A549 (cell line): ENCODE data around the gene TPSB2. TPM values are rescaled to one million over a fixed set of nuclear protein-coding genes. Genes with fewer than 3 reads are reported as not detected.
A peak's percentile ranks its signal among the peaks of the same experiment; 100 is the strongest.

Source experiments
- ATAC-seq, 2 experiments: fragments of 200-7000 bp in 1 of 2; fragments of >200 bp in 1 of 2; cut with Nextera tagmentation in 1 of 2; cut with Tn5 transposase in 1 of 2; 3 replicates each; pipeline versions ENCODE4 v1.8.0 to v1.9.1; 2018 to 2020; ENCODE audit warnings: mild to moderate bottlenecking in 1 of 2, moderate library complexity in 1 of 2
- CTCF ChIA-PET: fragments of 300-600 bp; sonication (Branson Sonifier 250); formaldehyde crosslinking; extraction: SDS; loops from one replicate; lab custom pipeline; 2021; ENCODE audit warnings: antibody characterized with exemption, inconsistent platforms; lab: Yijun Ruan, JAX
- POLR2A ChIA-PET: fragments of 350-600 bp; formaldehyde crosslinking; extraction: SDS; loops from one replicate; lab custom pipeline; 2021; ENCODE audit warnings: antibody characterized with exemption, inconsistent platforms; lab: Yijun Ruan, JAX
- DNase-seq, 2 experiments: peaks; one replicate each; pipeline versions ENCODE4 v3.0.0 to v3.0.0-alpha.2; 2011 to 2016; ENCODE audit warnings: low read depth in 1 of 2, low spot score in 1 of 2
- FAIRE-seq: peaks from 2 replicates; lab custom pipeline; 2011; peaks lifted over from hg19 to GRCh38; lab: Jason Lieb, UNC
- H3K27ac ChIP-seq, 2 experiments: fragments of >200 bp; sonication (Bioruptor Twin); formaldehyde crosslinking; 3 replicates each; pipeline ENCODE4 v1.5.1; 2016 to 2017
- H3K4me1 ChIP-seq: fragments of >200 bp; sonication (Bioruptor Twin); formaldehyde crosslinking; 3 replicates; pipeline ENCODE4 v1.6.1; 2016
- H3K4me2 ChIP-seq: fragments of >200 bp; sonication (Bioruptor Twin); formaldehyde crosslinking; 3 replicates; pipeline ENCODE4 v1.6.1; 2016
- H3K4me3 ChIP-seq: fragments of >200 bp; sonication (Bioruptor Twin); formaldehyde crosslinking; 3 replicates; pipeline ENCODE4 v1.5.1; 2016
- H3K9me3 ChIP-seq: fragments of >200 bp; sonication (Bioruptor Twin); formaldehyde crosslinking; 3 replicates; pipeline ENCODE4 v1.6.1; 2016
- ATOH8 ChIP-seq: fragments of 250-450 bp; sonication (Bioruptor Pico); IDR thresholded peaks from 2 replicates; pipeline ENCODE4 v1.5.0; 2020; ENCODE audit warnings: low read depth, mild to moderate bottlenecking, moderate library complexity
- CBX8 ChIP-seq: fragments of 200-600 bp; sonication (generic); IDR thresholded peaks from 2 replicates; pipeline ENCODE4 v1.6.1; 2016
- CHD4 ChIP-seq: fragments of 200-600 bp; sonication (generic); IDR thresholded peaks from 2 replicates; pipeline ENCODE4 v1.6.1; 2016; ENCODE audit warnings: antibody characterized with exemption, mild to moderate bottlenecking, borderline replicate concordance
- E2F6 ChIP-seq: IDR thresholded peaks from 2 replicates; pipeline ENCODE4 v1.6.1; 2012; ENCODE audit warnings: low read depth, borderline replicate concordance
- EHF ChIP-seq: fragments of 250-450 bp; sonication (Bioruptor Pico); IDR thresholded peaks from 2 replicates; pipeline ENCODE4 v1.5.0; 2020; ENCODE audit warnings: mild to moderate bottlenecking
- EP300 ChIP-seq, 2 experiments: fragments of >200 bp; sonication (Bioruptor Twin); formaldehyde crosslinking; IDR thresholded peaks; 2 replicates in 1 of 2; 3 replicates in 1 of 2; pipeline ENCODE4 v1.6.1; 2016 to 2017
- ESRRA ChIP-seq: fragments of 150-350 bp; IDR thresholded peaks from 2 replicates; pipeline ENCODE4 v1.6.1; 2014; ENCODE audit warnings: mild to moderate bottlenecking, low read length, borderline replicate concordance
- FOSB ChIP-seq: fragments of 250-450 bp; sonication (Bioruptor Pico); IDR thresholded peaks from 2 replicates; pipeline ENCODE4 v1.5.0; 2020; ENCODE audit warnings: mild to moderate bottlenecking, moderate library complexity
- GATA3 ChIP-seq: IDR thresholded peaks from 2 replicates; pipeline ENCODE4 v1.6.1; 2012; ENCODE audit warnings: borderline replicate concordance
- HDAC2 ChIP-seq: fragments of 200-600 bp; sonication (generic); IDR thresholded peaks from 2 replicates; pipeline ENCODE4 v1.6.1; 2016
- HEYL ChIP-seq: fragments of 250-450 bp; sonication (Bioruptor Pico); IDR thresholded peaks from 2 replicates; pipeline ENCODE4 v1.8.0; 2021; ENCODE audit warnings: mild to moderate bottlenecking, moderate library complexity
- HOXA7 ChIP-seq: fragments of 250-450 bp; sonication (Bioruptor Pico); IDR thresholded peaks from 2 replicates; pipeline ENCODE4 v1.5.0; 2020; ENCODE audit warnings: mild to moderate bottlenecking, moderate library complexity
- HOXB13 ChIP-seq: fragments of 250-450 bp; sonication (Bioruptor Pico); IDR thresholded peaks from 2 replicates; pipeline ENCODE4 v1.5.0; 2020; ENCODE audit warnings: low read depth, mild to moderate bottlenecking, moderate library complexity
- KDM1A ChIP-seq: fragments of 200-600 bp; sonication (generic); IDR thresholded peaks from 2 replicates; pipeline ENCODE4 v1.6.1; 2016; ENCODE audit warnings: low read depth, mild to moderate bottlenecking
- PHF8 ChIP-seq: fragments of 200-600 bp; sonication (generic); IDR thresholded peaks from 2 replicates; pipeline ENCODE4 v1.6.1; 2016; ENCODE audit warnings: low read depth, mild to moderate bottlenecking, antibody characterized with exemption, moderate library complexity, borderline replicate concordance
- POLR2A ChIP-seq: IDR thresholded peaks from 2 replicates; pipeline ENCODE4 v1.6.1; 2012; ENCODE audit warnings: mild to moderate bottlenecking, low read length
- RARB ChIP-seq: fragments of 250-450 bp; sonication (Bioruptor Pico); IDR thresholded peaks from 2 replicates; pipeline ENCODE4 v1.8.0; 2021; ENCODE audit warnings: mild to moderate bottlenecking, moderate library complexity
- RCOR1 ChIP-seq: fragments of 150-350 bp; IDR thresholded peaks from 2 replicates; pipeline ENCODE4 v1.6.1; 2014; ENCODE audit warnings: antibody characterized with exemption, low read length, low read depth
- RFX5 ChIP-seq: fragments of 450-650 bp; IDR thresholded peaks from 2 replicates; pipeline ENCODE4 v1.7.1; 2014; ENCODE audit warnings: antibody characterized with exemption, mild to moderate bottlenecking, moderate library complexity
- TP53 ChIP-seq: fragments of 250-450 bp; sonication (Bioruptor Pico); IDR thresholded peaks from 2 replicates; pipeline ENCODE4 v1.5.0; 2021; ENCODE audit warnings: mild to moderate bottlenecking, moderate library complexity
- WGBS: methylation state at CpG from one replicate; pipeline ENCODE4 v1.1.6; 2017; ENCODE audit errors: missing lambda C conversion rate; 5-methylcytosine and 5-hydroxymethylcytosine counted together
- polyA plus RNA-seq, 4 experiments: library from polyadenylated mRNA; depleted of rRNA in 3 of 4; stranded (reverse); fragments of >200 nt; fragmentation: RNase III in 1 of 4; extraction: RNeasy Plus Mini Kit Qiagen cat#74134 plus additional on column Dnase treatment in 1 of 4; gene quantifications; 2 replicates in 3 of 4; 3 replicates in 1 of 4; pipeline ENCODE4 v1.2.3, GENCODE V29; 2011 to 2017
- TF ChIP-seq, protein P1 (sequence below): IDR thresholded peaks from 2 replicates; pipeline ENCODE4 v1.6.1; 2012

The TPSB2 gene
- polyA plus RNA-seq, 2 of the 4 experiments (the other 2 are of a cell fraction) = not detected

GRCh38 chr16:1258906-1259759 is 29.1 kb upstream of the TPSB2 start:
- ChIA-PET CTCF (no interaction called here), POLR2A (no interaction called here)
- DNase-seq = no peak
- FAIRE-seq = no peak
- no peaks in the 10 kb centered on the region for H3K9me3 ChIP-seq
- 9% methylated on average over 8 of the region's 42 CpGs for WGBS
- peak overlapping the region in 1 of 2 experiments; percentile 55; a peak in 2 of 6 replicates for H3K27ac ChIP-seq
- peak in 1 of 2 experiments; percentile 4; a peak in 3 of 6 replicates for ATAC-seq
- 0 out of 3 replicates have a peak, but pooled peaks cover 5% of the 10 kb centered on the region for H3K4me1 ChIP-seq
- TF ChIP-seq POLR2A = no peak
- TF ChIP-seq HOXA7 (CRISPR knock-in tag) = no peak
- no peak for TF ChIP-seq FOSB (CRISPR knock-in tag)
- TF ChIP-seq TP53 (CRISPR knock-in tag) = no peak
- TF ChIP-seq RFX5 = no peak
- no peak for TF ChIP-seq ATOH8 (CRISPR knock-in tag)
- TF ChIP-seq, protein P1, sequence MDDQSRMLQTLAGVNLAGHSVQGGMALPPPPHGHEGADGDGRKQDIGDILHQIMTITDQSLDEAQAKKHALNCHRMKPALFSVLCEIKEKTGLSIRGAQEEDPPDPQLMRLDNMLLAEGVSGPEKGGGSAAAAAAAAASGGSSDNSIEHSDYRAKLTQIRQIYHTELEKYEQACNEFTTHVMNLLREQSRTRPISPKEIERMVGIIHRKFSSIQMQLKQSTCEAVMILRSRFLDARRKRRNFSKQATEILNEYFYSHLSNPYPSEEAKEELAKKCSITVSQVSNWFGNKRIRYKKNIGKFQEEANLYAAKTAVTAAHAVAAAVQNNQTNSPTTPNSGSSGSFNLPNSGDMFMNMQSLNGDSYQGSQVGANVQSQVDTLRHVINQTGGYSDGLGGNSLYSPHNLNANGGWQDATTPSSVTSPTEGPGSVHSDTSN = no peak
- TF ChIP-seq CHD4 = no peak
- TF ChIP-seq KDM1A = no peak
- no peak for TF ChIP-seq PHF8
- TF ChIP-seq GATA3 = no peak
- no peak for TF ChIP-seq EHF (CRISPR knock-in tag)
- TF ChIP-seq HDAC2 = no peak
- TF ChIP-seq EP300 (IDR thresholded peaks at IDR 0.05) = no peak
- peak overlapping the region; percentile 18; the same call in 2 of the 3 replicates for H3K4me3 ChIP-seq
- peak overlapping the region; percentile 78 for H3K4me2 ChIP-seq

- 33% methylated on average over 10 of the region's 12 CpGs for WGBS
- H3K4me1 ChIP-seq = 0 out of 3 replicates have a peak, but pooled peaks cover 5% of the 10 kb centered on the region
- ATAC-seq (no peak), FAIRE-seq (no peak), DNase-seq (no peak)
- H3K27ac ChIP-seq = no peak overlapping the region
- CTCF ChIA-PET = interaction anchor here (0.6 to 1.5 kb wide), 2 partner anchors 11 to 199 kb away, joined by 3 to 4 read pairs; no protein-coding TSS in a partner anchor
- no peak overlapping the region for H3K4me2 ChIP-seq
- H3K9me3 ChIP-seq = no peaks in the 10 kb centered on the region
- POLR2A ChIA-PET = no interaction called here
- no peak overlapping the region for H3K4me3 ChIP-seq
- no peak for TF ChIP-seq RARB
Observed at GRCh38 chr16:1258225-1258600, 28.2 kb upstream of the TPSB2 start.

DNA sequence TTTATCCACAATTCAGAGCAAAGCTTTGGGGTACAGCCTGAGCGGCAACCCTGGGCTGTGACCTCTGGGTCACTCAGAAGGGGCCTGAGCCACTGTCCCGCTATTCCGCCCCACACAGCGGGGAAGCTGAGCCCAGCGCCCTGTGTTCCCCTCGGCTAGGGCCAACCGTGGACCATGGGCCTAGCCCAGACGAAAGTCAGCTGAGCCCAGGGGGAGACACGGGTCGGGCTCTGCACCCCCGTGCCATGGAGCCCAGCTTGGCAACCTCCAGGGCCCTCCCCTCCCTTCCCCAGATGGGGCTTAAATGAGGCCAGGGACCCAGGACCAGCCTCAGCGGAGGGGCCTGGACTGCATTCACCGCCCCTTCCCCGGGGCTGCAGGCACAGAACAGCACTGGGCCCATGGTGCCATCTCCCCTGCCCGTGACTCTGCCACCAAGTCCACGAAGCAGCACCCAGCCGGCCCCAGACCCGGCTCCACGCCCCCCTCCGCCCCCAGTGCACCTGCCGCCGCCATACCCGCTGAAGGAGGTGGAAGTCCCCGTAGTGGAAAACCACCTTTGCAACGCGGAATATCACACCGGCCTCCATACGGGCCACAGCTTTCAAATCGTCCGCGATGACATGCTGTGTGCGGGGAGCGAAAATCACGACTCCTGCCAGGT is 27.7 kb upstream of the TPSB2 start:
- TF ChIP-seq ESRRA (no peak), EP300 (IDR thresholded peaks at IDR 0.05) (no peak), HOXB13 (CRISPR knock-in tag) (no peak), E2F6 (no peak), HEYL (CRISPR knock-in tag) (no peak), RCOR1 (no peak), CBX8 (no peak)
- TF ChIP-seq, protein P1 = no peak
- H3K4me3 ChIP-seq = no peak overlapping the region
- no peak overlapping the region for H3K27ac ChIP-seq
- no peak for DNase-seq
- WGBS = 74% methylated on average over 17 of the region's 34 CpGs
- 0 out of 3 replicates have a peak, but pooled peaks cover 5% of the 10 kb centered on the region for H3K4me1 ChIP-seq
- no peak overlapping the region for H3K4me2 ChIP-seq
- ChIA-PET POLR2A (no interaction called here), CTCF (interaction anchor here (0.6 to 1.5 kb wide), 2 partner anchors 11 to 198 kb away, joined by 3 to 4 read pairs; no protein-coding TSS in a partner anchor)
- no peak for FAIRE-seq
- no peaks in the 10 kb centered on the region for H3K9me3 ChIP-seq
- ATAC-seq = peak in 1 of 2 experiments; percentile 3; a peak in 2 of 6 replicates
